Measurements from ENCODE around the gene SLC16A2.

Gene SLC16A2

DNA sequence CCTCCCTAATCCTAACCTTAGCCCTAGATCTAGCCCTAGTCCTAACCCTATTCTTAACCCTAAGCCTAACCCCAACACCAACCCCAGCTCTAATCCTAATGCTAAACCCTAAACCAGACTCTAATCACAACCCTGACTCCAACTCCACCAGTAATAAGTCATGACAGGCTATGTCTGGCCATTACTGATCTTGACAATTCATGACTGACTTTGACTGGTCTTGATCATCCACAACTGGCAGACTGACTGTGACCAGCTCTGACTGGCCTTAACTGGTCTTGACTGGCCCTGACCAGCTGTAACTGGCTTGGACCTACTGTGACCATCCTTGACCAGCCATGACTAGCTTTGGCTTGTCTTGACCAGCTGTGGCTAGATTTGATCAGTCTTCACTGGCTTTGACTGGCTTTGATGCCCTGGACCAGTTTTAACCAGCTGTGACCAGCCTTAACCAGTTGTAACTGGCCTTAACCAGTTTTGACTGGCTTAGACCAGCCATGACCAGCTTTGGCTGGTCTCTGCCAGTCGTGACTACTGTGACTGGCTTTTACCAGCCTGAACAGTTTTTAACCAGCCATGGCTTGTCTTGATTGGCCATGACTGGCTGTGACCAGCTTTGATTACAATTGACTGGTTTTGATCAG is 124.7 kb downstream of the SLC16A2 start:
- DNase-seq, result no peak

DNA sequence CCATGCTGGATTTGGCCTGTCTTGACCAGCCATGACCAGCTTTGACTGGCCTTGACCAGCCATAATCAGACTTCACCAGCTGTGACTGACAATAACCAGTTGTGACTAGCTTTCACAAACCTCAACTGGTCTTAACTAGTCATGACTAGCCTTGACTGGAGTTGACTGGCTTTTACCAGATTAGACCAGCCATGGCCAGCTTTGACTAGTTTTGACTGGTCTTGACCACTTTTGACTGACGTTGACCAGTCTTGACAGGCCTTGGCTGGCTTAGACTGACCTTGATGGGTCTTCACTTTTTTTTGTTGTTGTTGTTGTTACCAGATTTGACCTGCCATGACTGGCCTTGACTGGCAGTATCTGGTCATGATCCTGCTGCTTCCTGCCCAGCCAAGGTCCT is 125.7 kb downstream of the SLC16A2 start:
- no peak for DNase-seq

DNA sequence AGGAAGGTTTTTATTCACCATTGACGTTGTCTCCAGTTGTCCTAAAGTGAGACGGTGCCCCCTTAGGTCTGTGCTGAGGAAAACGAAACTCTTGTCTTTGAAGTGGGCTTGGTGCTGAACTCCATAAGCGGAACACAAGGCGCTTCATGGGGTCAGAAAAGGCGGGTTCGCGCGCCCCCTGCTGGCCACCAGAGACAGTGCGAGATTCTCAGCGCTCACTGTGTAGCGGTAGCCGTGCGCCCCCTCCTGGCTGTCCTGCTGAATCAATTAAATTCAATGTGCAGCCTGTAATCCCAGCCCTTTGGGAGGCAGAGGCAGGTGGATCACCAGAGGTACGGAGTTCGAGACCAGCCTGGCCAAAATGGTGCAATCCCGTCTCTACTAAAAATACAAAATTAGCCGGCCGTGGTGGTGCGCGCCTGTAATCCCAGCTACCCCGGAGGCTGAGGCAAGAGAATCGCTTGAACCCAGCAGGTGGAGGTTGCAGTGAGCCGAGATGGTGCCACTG is 129.1 kb downstream of the SLC16A2 start:
- DNase-seq, result peak; percentile 88

DNA sequence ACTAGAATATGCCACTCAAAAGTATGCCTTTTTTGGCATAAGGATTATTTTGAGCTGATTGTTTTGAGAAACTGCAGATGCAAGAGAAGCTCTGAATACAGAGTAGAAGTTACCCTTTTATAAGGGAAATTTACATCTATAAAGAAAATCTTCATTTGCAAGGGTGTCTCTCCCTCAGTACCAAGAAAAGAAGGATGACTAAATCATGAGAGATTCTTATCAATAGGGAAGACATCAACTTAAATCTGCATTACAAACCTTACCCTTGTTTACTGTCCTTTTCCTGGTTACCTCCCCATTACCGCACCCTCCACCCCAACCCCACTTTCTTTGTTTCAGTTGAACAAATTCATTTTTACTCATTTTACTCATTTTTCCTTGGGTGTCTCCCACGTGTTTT is 130.6 kb downstream of the SLC16A2 start:
- DNase-seq, result no peak

DNA sequence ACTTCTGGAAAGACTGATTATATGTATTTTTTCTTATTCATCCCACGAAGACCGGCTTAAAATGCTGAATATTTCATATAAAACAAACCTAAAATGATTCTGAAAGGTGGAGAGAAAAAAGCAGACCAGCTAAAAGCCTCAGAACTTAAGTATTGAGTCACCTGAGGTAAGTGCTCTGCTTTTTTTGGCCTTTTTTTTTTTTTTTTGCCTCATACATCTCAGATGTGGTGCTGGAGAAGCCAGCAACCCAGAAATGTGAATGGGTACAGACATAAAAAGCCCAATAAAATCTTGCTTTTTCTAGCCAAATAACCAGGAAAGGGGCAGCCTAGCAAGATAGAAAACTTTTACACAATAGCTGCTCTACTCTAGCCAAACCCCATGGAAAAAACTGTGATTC is 136.1 kb downstream of the SLC16A2 start:
- DNase-seq, result no peak

DNA sequence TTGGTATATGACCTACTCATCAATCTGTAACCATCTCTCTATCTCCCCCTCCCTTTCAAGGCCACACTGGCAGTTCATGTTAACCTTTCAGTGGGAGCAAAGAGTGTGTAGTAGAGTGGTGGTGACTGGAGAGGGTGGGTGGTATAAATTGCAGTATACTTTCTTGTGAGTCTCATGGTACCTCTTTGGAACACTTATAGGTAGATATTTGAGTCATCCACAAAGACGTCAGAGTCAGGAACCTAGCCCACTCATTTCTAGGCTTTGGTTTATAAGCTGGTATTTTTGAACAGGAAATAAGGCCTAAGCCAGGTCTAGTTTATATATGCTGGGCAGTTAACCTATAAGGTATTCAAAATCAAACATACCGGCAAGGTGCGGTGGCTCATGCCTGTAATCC is 156.8 kb downstream of the SLC16A2 start:
- no peak for DNase-seq

DNA sequence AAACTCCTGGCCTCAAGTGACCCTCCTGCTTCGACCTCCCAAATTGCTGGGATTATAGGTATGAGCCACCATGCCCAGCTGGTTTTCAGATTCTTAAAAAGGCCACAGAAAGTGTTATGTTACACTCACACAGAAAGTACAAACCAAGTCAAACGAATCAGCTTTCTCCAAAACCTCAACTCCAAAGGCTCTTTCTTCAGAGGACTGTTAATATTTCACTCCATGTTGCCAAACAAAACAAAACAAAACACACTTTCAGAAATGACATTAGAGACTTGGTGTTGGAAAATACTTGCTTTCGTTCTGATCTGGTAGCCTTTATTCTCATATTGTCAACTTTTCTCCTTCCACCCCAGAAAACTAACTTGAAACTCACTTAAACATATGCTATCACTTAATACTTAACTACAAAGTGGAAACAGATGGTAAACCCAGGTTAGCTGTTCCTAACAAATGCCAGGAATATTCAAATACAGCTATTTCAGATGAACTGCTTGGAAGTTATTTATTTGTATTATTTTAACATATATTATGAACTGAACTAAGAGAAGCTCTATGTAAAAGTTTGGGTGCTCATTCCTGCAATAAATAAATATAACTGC is 158.4 kb downstream of the SLC16A2 start:
- no peak for DNase-seq
